OCI-LY7 (cell line): Measurements from ENCODE around the gene NACC1.

Experiments
- EZH2phosphoT487 ChIP-seq: fragments of 200-600 bp; sonication (generic); IDR thresholded peaks from 2 replicates; pipeline ENCODE4 v1.6.1; 2018; ENCODE audit warnings: low read depth, borderline replicate concordance, mild to moderate bottlenecking, mixed run types, antibody characterized with exemption, low read length, moderate library complexity, mixed read lengths
- TF ChIP-seq, protein P1 (sequence below): fragments of 200-600 bp; sonication (generic); conservative IDR thresholded peaks from 2 replicates; pipeline ENCODE4 v1.5.1; 2014; ENCODE audit warnings: mild to moderate bottlenecking, antibody characterized with exemption, low read length, moderate library complexity, mixed read lengths

DNA sequence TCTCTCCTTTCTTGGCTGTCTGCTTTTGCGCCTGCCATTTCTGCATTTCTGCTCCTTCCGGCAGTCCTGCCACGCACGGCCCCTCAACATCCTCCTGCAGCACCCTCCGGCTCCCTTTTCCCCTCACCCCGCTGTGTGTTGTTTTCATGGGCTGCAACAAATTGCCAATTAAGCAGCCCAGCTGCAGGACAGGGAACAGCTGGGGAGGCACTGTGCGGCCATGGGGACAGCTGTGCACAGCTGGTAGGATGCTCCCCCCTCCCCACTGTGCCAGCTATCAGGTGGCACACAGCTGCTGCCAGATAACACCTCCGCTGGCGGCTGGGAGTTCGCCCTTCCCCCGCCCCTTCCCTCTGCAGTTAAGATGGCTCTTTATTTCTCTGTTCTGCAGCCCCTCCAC, 40.8 kb upstream of the NACC1 start:
- TF ChIP-seq, protein P1, sequence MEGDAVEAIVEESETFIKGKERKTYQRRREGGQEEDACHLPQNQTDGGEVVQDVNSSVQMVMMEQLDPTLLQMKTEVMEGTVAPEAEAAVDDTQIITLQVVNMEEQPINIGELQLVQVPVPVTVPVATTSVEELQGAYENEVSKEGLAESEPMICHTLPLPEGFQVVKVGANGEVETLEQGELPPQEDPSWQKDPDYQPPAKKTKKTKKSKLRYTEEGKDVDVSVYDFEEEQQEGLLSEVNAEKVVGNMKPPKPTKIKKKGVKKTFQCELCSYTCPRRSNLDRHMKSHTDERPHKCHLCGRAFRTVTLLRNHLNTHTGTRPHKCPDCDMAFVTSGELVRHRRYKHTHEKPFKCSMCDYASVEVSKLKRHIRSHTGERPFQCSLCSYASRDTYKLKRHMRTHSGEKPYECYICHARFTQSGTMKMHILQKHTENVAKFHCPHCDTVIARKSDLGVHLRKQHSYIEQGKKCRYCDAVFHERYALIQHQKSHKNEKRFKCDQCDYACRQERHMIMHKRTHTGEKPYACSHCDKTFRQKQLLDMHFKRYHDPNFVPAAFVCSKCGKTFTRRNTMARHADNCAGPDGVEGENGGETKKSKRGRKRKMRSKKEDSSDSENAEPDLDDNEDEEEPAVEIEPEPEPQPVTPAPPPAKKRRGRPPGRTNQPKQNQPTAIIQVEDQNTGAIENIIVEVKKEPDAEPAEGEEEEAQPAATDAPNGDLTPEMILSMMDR: no peak
- no peak for TF ChIP-seq EZH2phosphoT487
